ENCODE results near the gene IER3IP1. TPM values are rescaled to one million over a fixed set of nuclear protein-coding genes. Genes with fewer than 3 reads are reported as not detected.

IER3IP1 gene
- total RNA-seq, 1 donor from 2014 or later, result 15.2 TPM

DNA sequence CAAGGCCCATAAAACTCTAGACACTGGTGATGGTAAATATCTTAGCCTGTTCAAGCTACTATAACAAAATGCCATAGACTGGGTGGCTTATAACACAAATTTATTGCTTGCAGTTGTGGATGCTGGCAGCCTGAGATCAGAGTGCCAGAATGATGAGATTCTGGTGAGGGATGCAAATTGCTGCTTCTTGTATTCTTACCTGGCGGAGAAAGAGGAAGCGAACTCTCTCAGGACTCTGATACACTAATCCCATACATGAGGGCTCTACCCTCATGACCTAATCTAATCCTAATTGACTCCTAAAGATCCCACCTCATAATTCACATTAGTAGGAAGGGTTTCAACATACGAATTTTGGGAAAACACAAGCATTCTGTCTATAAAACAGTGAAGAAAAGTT lies 4.6 kb upstream of the IER3IP1 start:
- no peak overlapping the region for H3K27ac ChIP-seq (ENCODE audit: low read depth, low read length)
- Mint-ChIP-seq H3K9me3 (ENCODE audit: unreplicated experiment) (peaks cover 12% of the 10 kb centered on the region), H3K27ac (ENCODE audit: unreplicated experiment) (no peak overlapping the region), H3K36me3 (ENCODE audit: low read depth, unreplicated experiment) (no peaks in the 10 kb centered on the region), H3K4me1 (ENCODE audit: low read depth, unreplicated experiment) (no peaks in the 10 kb centered on the region), H3K27me3 (ENCODE audit: low read depth, unreplicated experiment) (peaks cover 3% of the 10 kb centered on the region), H3K4me3 (ENCODE audit: unreplicated experiment) (no peak overlapping the region)
- H3K4me1 ChIP-seq (ENCODE audit: insufficient read depth, low read length), result no peaks in the 10 kb centered on the region
- no peaks in the 10 kb centered on the region for H3K9me3 ChIP-seq (ENCODE audit: insufficient read depth, low read depth, low read length)
- DNase-seq (ENCODE audit: low read depth) (no peak), FAIRE-seq (no peak)
- H3K9ac ChIP-seq (ENCODE audit: low read length), result no peak overlapping the region
- no peak overlapping the region for H2AFZ ChIP-seq (ENCODE audit: low read depth, low read length)
- H3K27me3 ChIP-seq (ENCODE audit: insufficient read depth, low read length), result peaks cover 9% of the 10 kb centered on the region
- TF ChIP-seq EZH2 (IDR thresholded peaks at IDR 0.05; ENCODE audit: insufficient read depth, low read length), result no peak
- TF ChIP-seq, protein P1, sequence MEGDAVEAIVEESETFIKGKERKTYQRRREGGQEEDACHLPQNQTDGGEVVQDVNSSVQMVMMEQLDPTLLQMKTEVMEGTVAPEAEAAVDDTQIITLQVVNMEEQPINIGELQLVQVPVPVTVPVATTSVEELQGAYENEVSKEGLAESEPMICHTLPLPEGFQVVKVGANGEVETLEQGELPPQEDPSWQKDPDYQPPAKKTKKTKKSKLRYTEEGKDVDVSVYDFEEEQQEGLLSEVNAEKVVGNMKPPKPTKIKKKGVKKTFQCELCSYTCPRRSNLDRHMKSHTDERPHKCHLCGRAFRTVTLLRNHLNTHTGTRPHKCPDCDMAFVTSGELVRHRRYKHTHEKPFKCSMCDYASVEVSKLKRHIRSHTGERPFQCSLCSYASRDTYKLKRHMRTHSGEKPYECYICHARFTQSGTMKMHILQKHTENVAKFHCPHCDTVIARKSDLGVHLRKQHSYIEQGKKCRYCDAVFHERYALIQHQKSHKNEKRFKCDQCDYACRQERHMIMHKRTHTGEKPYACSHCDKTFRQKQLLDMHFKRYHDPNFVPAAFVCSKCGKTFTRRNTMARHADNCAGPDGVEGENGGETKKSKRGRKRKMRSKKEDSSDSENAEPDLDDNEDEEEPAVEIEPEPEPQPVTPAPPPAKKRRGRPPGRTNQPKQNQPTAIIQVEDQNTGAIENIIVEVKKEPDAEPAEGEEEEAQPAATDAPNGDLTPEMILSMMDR (IDR thresholded peaks at IDR 0.05; ENCODE audit: insufficient read depth, low read depth, low read length), result no peak
- H3K4me3 ChIP-seq (ENCODE audit: insufficient read depth, low read depth, low read length), result no peak overlapping the region
- no peaks in the 10 kb centered on the region for H4K20me1 ChIP-seq (ENCODE audit: insufficient read depth, low read length)
- H3K4me2 ChIP-seq (ENCODE audit: low read length), result no peak overlapping the region
- no peaks in the 10 kb centered on the region for H3K36me3 ChIP-seq (ENCODE audit: insufficient read depth, low read length)
- H3K79me2 ChIP-seq (ENCODE audit: insufficient read depth, low read length), result peaks cover 4% of the 10 kb centered on the region

DNA sequence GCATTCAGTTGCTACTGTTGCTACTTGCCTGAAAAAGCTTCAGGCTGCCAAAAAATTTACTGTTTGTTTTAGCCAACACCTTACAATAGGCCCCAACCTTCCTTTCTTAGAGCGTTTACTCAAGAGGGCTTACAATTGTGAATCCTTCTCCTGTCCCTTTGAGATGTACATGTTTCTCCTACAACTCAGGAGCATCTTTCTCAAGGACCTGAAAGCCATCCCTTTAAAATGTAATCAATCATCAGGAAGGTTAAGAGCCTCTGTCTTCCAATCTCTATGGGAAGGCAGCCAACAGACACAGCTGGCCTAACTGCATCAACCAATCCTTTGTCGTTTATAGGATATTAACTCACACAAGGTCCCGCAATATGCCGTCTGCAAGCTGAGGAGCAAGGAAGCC lies 3.4 kb upstream of the IER3IP1 start:
- Histone ChIP-seq H3K4me3 (ENCODE audit: insufficient read depth, low read depth, low read length) (no peak overlapping the region), H3K4me2 (ENCODE audit: low read length) (no peak overlapping the region), H3K27ac (ENCODE audit: low read depth, low read length) (no peak overlapping the region), H3K9me3 (ENCODE audit: insufficient read depth, low read depth, low read length) (no peaks in the 10 kb centered on the region), H3K9ac (ENCODE audit: low read length) (no peak overlapping the region), H3K79me2 (ENCODE audit: insufficient read depth, low read length) (peaks cover 17% of the 10 kb centered on the region), H3K4me1 (ENCODE audit: insufficient read depth, low read length) (peaks cover 5% of the 10 kb centered on the region), H3K36me3 (ENCODE audit: insufficient read depth, low read length) (no peaks in the 10 kb centered on the region), H2AFZ (ENCODE audit: low read depth, low read length) (no peak overlapping the region), H4K20me1 (ENCODE audit: insufficient read depth, low read length) (peaks cover 8% of the 10 kb centered on the region), H3K27me3 (ENCODE audit: insufficient read depth, low read length) (peaks cover 9% of the 10 kb centered on the region)
- Mint-ChIP-seq H3K4me1 (ENCODE audit: low read depth, unreplicated experiment) (peaks cover 2% of the 10 kb centered on the region), H3K27ac (ENCODE audit: unreplicated experiment) (no peak overlapping the region), H3K4me3 (ENCODE audit: unreplicated experiment) (no peak overlapping the region), H3K27me3 (ENCODE audit: low read depth, unreplicated experiment) (peaks cover 3% of the 10 kb centered on the region), H3K36me3 (ENCODE audit: low read depth, unreplicated experiment) (no peaks in the 10 kb centered on the region), H3K9me3 (ENCODE audit: unreplicated experiment) (peaks cover 6% of the 10 kb centered on the region)
- TF ChIP-seq EZH2 (IDR thresholded peaks at IDR 0.05; ENCODE audit: insufficient read depth, low read length), result no peak
- TF ChIP-seq, protein P1 (IDR thresholded peaks at IDR 0.05; ENCODE audit: insufficient read depth, low read depth, low read length), result no peak
- no peak for DNase-seq (ENCODE audit: low read depth)
- no peak for FAIRE-seq

DNA sequence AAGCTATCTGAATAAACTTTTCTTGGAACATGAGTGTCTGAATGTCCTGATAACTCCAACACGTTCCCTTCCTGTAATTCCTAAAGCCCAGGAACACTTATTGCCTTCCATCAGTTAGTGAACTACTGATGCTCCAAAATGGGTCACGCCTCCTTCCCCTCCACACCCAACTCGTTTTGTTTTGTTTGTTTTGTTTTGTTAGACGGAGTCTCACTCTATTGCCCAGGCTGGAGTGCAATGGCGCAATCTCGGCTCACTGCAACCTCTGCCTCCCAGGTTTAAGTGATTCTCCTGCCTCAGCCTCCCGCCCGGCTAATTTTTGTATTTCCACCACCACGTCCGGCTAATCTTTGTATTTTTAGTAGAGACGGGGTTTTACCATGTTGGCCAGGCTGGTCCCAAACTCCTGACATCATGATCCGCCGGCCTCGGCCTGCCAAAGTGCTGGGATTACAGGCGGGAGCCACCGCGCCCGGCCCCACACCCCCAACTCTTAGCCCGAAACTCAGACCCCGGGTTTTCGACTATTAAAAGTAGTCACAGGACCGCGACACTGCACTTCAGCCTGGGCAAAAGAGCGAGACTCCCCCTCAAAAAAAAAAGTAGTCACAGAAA lies 774 bp downstream of the IER3IP1 start:
- DNase-seq (ENCODE audit: low read depth) (no peak), FAIRE-seq (no peak)
- no peak for TF ChIP-seq EZH2 (IDR thresholded peaks at IDR 0.05; ENCODE audit: insufficient read depth, low read length)
- TF ChIP-seq, protein P1 (IDR thresholded peaks at IDR 0.05; ENCODE audit: insufficient read depth, low read depth, low read length), result no peak
- Mint-ChIP-seq H3K4me3 (ENCODE audit: unreplicated experiment) (no peak overlapping the region), H3K36me3 (ENCODE audit: low read depth, unreplicated experiment) (no peaks in the 10 kb centered on the region), H3K27me3 (ENCODE audit: low read depth, unreplicated experiment) (no peaks in the 10 kb centered on the region), H3K4me1 (ENCODE audit: low read depth, unreplicated experiment) (peaks cover 2% of the 10 kb centered on the region), H3K27ac (ENCODE audit: unreplicated experiment) (no peak overlapping the region), H3K9me3 (ENCODE audit: unreplicated experiment) (no peaks in the 10 kb centered on the region)
- peaks cover 3% of the 10 kb centered on the region for H3K36me3 ChIP-seq (ENCODE audit: insufficient read depth, low read length)
- H3K4me1 ChIP-seq (ENCODE audit: insufficient read depth, low read length), result peaks cover 5% of the 10 kb centered on the region
- H4K20me1 ChIP-seq (ENCODE audit: insufficient read depth, low read length), result peaks cover 46% of the 10 kb centered on the region
- peak overlapping the region; percentile 84 for H3K4me2 ChIP-seq (ENCODE audit: low read length)
- peaks cover 58% of the 10 kb centered on the region for H3K79me2 ChIP-seq (ENCODE audit: insufficient read depth, low read length)
- peak overlapping the region; percentile 92 for H2AFZ ChIP-seq (ENCODE audit: low read depth, low read length)
- H3K27me3 ChIP-seq (ENCODE audit: insufficient read depth, low read length), result peaks cover 3% of the 10 kb centered on the region
- peak overlapping the region; percentile 99 for H3K9ac ChIP-seq (ENCODE audit: low read length)
- peak overlapping the region; percentile 94 for H3K4me3 ChIP-seq (ENCODE audit: insufficient read depth, low read depth, low read length)
- peak overlapping the region; percentile 87 for H3K27ac ChIP-seq (ENCODE audit: low read depth, low read length)
- H3K9me3 ChIP-seq (ENCODE audit: insufficient read depth, low read depth, low read length), result no peaks in the 10 kb centered on the region

All from astrocyte (in vitro differentiated cells and primary cell).